NOMO-1 treated with dmso at 0.1 percent for 144 hours (cell line): Measurements from ENCODE around the gene BCAS3.
"Not testable (repeated sequence)": the region's sequence is repeated elsewhere in the genome, so short reads cannot be mapped to it uniquely, and the experiment has no call there.

ENCODE experiments used
- DNase-seq: peaks from one replicate; lab custom pipeline; 2025; ENCODE audit not compliant: unreplicated experiment; lab: John Stamatoyannopoulos, UW

BCAS3 gene

GRCh38 chr17:60677308-60678117, at the start of gene BCAS3:
Gene BCAS3 (plus strand): TSS chr17:60677851.
- DNase-seq, result peak; percentile 96

- no peak for DNase-seq
These were observed 49.3 kb upstream of the BCAS3 start for GRCh38 chr17:60628252-60628889.

- DNase-seq, result no peak
These were observed 48.5 kb upstream of the BCAS3 start for GRCh38 chr17:60629120-60629519.

DNA sequence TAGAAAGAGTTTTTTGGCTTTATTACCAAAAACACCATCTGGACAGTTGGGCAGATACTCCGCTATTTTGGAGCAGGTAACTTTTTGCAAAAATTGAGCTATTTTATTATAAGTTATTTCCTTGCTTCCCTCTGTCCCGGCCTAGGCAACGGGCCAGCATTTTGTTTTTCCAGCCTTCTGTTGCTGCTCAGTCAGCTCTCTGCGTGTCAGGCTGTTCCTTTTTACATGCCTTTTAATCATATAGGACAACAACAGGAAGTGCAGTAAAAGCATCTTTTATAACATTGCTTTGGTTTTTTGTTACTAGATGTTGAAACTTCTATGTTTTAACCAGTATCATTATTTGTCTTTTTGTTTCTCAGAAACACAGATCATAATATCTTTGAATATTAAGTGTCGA, 47.3 kb upstream of the BCAS3 start:
- DNase-seq, result no peak

DNA sequence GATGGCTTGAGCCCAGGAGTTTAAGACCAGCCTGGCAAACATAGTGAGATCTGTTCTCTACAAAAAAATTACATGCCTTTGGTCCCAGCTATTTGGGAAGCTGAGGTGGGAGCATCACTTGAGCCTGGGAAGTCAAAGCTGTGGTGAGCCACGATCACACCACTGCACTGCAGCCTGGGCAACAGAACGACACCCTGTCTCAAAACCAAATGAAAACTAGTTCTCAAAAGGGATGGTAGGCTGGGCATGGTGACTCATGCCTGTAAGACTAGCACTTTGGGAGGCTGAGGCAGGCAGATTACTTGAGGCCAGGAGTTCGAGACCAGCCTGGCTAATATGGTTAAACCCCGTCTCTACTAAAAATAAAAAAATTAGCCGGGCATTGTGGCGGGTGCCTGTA, 46.5 kb upstream of the BCAS3 start:
- DNase-seq, result no peak

DNA sequence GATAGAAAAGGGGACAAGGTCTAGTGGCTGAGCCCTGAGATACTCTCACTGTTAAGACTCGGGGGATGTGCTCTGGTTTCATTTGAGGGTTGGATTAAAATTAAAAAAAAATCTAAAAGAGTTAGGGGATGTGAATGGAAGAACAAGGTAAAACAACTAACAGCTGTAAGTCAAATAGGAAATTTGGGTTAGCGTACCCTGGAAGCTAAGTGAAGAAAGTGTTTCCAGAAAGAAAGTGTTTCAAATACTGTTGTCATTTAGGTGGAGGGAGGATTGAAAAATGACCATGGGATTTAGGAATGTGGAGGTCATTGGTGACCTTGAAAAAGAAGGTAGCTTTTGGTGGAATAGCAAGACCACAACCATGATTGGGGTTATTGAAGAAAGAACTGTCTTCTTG, 40.0 kb upstream of the BCAS3 start:
- DNase-seq, result no peak

- DNase-seq, result no peak
These were observed 38.7 kb upstream of the BCAS3 start for GRCh38 chr17:60639019-60639330.

DNA sequence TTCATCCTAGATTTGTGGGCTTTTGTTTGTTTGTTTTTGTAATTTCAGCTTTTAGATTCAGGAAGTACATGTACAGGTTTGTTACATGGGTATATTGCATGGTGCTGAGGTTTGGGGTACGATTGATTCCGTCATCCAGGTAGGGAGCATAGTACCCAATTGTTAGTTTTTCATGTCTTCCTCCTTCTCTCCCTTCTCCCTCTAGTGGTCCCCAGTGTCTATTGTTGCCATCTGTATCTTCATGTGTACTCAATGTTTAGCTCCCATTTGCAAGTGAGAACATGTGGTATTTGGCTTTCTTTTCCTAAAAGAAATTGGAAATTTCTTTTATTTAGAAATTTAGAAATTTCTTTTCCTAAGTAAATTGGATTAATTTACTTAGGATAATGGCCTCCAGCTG, 37.1 kb upstream of the BCAS3 start:
- DNase-seq, result no peak

- DNase-seq, result no peak
These were observed 36.5 kb upstream of the BCAS3 start for GRCh38 chr17:60641126-60641525.

DNA sequence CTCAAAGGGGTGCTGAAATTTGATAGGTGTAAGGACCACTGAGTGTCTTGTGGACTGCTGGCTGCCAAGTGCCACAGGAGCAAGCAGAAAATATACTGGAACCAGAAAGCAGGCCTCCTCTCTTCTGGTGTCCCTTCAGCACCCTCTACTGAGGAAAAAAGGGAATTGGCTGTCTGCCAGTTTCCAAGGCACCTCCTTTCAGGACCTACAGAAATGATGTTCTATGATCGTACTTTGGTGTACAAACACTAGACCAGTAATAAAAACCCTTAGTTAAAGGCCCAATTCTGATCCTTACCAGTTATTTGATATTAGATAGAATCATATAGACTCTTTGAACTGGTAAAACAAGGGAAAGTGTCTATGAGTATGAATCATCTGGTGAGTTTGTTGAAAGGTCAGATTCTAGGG, 35.8 kb upstream of the BCAS3 start:
- no peak for DNase-seq

DNA sequence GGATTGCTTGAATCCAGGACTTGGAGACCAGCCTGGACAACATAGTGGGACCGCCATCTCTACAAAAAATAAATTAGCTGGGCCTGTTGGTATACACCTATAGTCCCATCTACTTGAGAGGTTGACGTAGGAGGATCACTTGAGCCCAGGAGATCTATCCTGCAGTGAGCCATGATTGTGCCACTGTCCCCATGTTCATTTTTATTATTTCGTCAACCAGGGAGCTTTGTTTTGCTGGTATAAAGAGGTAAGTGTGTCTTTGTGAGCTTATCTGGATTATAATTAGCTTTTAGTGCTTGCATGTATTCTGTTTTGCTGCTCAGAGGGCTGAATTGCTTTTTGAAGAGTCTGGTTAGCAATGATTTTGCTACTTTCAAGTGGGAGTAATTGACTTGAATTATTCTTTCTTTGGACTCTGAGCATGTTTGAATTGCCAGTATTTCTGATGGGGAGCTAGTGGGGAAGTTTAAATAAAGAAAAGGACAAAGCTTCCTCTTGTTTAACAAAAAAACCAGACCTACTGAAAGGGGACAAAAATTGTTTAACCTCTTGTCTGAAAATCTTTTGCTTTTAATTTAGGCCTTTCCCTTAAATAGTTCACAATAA, 31.6 kb upstream of the BCAS3 start:
- no peak for DNase-seq

DNA sequence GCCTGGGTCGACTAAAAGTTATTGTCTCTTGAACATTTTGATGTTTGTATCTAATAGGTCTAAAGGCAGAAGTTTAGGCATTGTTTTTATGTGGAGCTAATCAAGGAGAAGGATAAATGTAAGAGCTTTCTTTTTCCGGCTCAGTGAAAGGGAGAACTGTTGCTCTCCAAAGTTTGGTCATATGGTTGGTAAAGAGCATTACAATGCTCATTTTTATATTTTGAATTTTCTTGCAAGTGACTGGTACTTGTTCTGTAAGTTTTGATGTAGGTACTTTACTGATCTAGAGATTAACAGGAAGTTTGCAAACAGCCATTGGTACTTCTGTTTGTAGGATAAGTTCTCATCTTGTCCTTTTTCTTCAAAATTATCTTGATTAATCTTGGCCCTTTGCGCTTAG, 30.9 kb upstream of the BCAS3 start:
- DNase-seq, result no peak

GRCh38 chr17:60647705-60648104, 29.9 kb upstream of the BCAS3 start:
- DNase-seq, result no peak

DNA sequence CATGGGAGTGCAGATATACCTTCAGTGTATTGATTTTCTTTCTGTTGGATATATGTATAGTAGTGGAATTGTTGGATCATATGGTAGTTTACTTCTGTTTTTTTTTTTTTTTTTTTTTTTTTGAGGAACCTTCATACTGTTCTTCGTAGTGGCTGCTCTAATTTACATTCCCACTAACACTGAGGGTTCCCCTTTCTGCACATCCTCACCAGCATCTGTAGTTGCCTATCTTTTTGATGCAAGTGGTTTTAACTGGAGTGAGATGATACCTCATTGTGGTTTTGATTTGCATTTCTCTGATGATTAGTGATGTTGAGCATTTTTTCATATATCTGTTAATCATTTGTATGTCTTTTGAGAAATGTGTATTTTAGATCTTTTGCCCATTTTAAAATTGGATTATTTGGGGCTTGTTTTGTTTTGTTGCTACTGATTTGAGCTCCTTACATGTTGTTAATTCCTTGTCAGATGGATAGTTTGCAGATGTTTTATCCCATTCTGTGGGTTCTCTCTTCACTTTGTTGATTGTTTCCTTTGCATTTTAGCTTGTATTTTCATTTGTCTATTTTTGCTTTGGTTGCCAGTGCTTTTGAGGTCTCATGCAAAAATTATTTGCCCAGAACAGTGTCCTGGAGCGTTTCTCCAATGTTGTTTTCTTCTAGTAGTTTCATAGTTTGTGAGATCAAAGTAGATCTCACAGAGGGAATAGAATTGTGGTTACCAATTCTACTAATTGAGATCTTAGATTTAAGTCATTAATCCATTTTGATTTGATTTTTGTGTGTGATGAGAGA, 25.0 kb upstream of the BCAS3 start:
- no peak for DNase-seq

- no peak for DNase-seq
These were observed 24.1 kb upstream of the BCAS3 start for GRCh38 chr17:60653569-60653968.

- no peak for DNase-seq
These were observed 21.2 kb upstream of the BCAS3 start for GRCh38 chr17:60656499-60656898.

GRCh38 chr17:60659156-60659555, 18.5 kb upstream of the BCAS3 start:
- no peak for DNase-seq

DNA sequence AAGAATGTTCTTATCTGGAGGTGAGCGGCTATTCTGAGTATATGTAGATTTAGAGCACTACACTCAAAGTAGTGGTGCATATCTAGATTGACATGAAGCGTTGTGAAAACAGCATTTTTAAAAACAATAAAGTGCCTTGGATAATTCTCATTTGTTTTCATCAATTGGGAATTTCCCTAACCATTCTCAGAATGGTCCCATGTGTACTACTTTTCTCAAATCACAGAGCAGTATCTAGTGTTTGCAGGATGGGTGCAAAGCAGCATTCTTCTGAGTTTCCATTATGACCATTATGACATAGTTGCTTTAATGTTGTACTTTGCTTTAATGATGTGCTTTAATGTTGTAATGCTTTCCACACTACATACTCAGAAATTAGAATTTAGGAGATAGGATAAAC, 16.2 kb upstream of the BCAS3 start:
- DNase-seq, result no peak

- no peak for DNase-seq
These were observed 13.6 kb upstream of the BCAS3 start for GRCh38 chr17:60664022-60664421.

DNA sequence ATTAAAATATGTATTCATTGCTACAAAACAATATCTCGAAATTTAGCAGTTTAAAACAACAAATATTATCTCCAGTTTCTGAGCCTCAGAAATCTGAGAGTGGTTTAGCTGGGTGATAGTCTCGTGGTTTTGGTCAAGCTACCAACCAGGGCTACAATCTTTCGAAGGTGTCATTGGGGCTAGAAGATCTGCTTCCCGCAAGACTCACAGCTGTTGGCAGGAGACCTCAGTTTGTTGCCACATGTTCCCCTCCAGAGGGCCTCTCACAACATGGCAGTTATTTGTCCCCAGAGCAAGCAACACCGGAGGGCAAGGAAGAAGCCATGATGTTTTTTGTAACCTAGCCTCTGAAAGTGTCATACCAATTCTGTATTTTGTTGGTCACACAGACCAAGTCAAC, 12.0 kb upstream of the BCAS3 start:
- no peak for DNase-seq

DNA sequence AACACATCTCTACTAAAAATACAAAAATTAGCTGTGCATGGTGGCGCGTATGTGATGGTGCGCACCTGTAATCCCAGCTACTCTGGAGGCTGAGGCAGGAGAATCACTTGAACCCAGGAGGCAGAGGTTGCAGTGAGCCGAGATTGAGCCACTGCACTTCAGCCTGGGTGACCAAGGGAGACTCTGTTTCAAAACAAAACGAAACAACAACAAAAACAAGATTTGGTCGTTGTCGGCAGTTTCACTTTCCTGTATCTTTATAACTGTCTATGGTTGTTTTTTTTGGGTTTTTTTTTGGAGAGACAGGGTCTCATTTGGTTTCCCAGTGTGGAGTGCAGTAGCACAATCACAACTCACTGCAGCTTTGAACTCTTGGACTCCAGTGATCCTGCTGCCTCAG, 8.9 kb upstream of the BCAS3 start:
- not testable (repeated sequence) for DNase-seq

DNA sequence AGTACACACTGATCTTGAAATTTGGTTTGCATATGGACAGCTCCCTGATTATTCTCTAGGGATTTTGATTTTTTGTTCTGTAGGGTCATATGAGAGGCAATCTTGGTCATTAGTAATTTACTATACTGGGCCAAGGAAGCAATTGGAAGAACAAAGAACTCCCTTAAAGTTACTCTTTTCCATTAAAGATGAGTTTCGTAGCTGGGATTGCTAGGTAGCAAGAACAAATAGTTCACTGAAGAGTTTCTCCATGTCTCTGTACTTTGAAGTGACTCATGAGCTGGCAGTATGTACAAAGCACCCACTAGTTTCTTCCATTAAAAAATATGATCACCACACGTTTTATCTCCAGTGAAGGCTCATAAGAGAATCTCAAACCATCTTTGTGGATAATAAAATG, 6.2 kb upstream of the BCAS3 start:
- DNase-seq, result no peak
